Osteoblast (primary cell): ENCODE results near the gene SLC4A8. TPM values are rescaled to one million over a fixed set of nuclear protein-coding genes. Genes with fewer than 3 reads are reported as not detected.
"Not testable (repeated sequence)": the region's sequence is repeated elsewhere in the genome, so short reads cannot be mapped to it uniquely, and the experiment has no call there.

Experiments used
- DNase-seq: peaks from one replicate; pipeline ENCODE4 v3.0.0; 2011; ENCODE audit warnings: low spot score, mixed read lengths; ENCODE audit not compliant: insufficient read length; ENCODE audit errors: missing footprints
- H2AFZ ChIP-seq: 2 replicates; pipeline ENCODE4 v1.6.0; 2011; ENCODE audit warnings: mild to moderate bottlenecking, low read length
- H3K27ac ChIP-seq: 2 replicates; pipeline ENCODE4 v1.5.1; 2011; ENCODE audit warnings: mild to moderate bottlenecking, low read depth, low read length, moderate library complexity
- H3K27me3 ChIP-seq: 2 replicates; pipeline ENCODE4 v1.6.0; 2012; ENCODE audit warnings: mild to moderate bottlenecking, control low read depth, inconsistent platforms, low read length, moderate library complexity; ENCODE audit not compliant: insufficient read depth
- H3K36me3 ChIP-seq: 2 replicates; pipeline ENCODE4 v1.5.1; 2011; ENCODE audit warnings: mild to moderate bottlenecking, low read length, control low read depth, moderate library complexity; ENCODE audit not compliant: insufficient read depth
- H3K4me1 ChIP-seq: 2 replicates; pipeline ENCODE4 v1.5.1; 2011; ENCODE audit warnings: mild to moderate bottlenecking, low read length, control low read depth, moderate library complexity; ENCODE audit not compliant: insufficient read depth
- H3K4me2 ChIP-seq: 2 replicates; pipeline ENCODE4 v1.6.0; 2011; ENCODE audit warnings: mild to moderate bottlenecking, low read length; ENCODE audit not compliant: insufficient read depth
- H3K4me3 ChIP-seq: fragments of 200-600 bp; sonication (generic); 3 replicates; pipeline ENCODE4 v1.5.1; 2012; ENCODE audit warnings: mild to moderate bottlenecking, low read length, inconsistent platforms; ENCODE audit not compliant: insufficient read depth
- H3K79me2 ChIP-seq: 2 replicates; pipeline ENCODE4 v1.6.0; 2012; ENCODE audit warnings: mild to moderate bottlenecking, low read length, control low read depth, inconsistent platforms; ENCODE audit not compliant: insufficient read depth
- H3K9me3 ChIP-seq: 2 replicates; pipeline ENCODE4 v1.5.1; 2011; ENCODE audit warnings: low read depth, low read length, control low read depth
- H4K20me1 ChIP-seq: 2 replicates; pipeline ENCODE4 v1.6.0; 2012; ENCODE audit warnings: mild to moderate bottlenecking, low read length, control low read depth; ENCODE audit not compliant: insufficient read depth
- CTCF ChIP-seq: IDR thresholded peaks from 2 replicates; pipeline ENCODE4 v1.5.1; 2011; ENCODE audit warnings: mild to moderate bottlenecking, low read depth, low read length, moderate library complexity; ENCODE audit errors: extremely low read depth
- total RNA-seq: library from RNA; depleted of rRNA; stranded (reverse); fragments of >200 nt; gene quantifications from 2 replicates; pipeline ENCODE4 v1.2.3, GENCODE V29; 2012

SLC4A8 gene
- total RNA-seq, 1 donor: 2.9 TPM

GRCh38 chr12:51511546-51512260, 87.1 kb downstream of the SLC4A8 start:
- H3K4me1 ChIP-seq: no peaks in the 10 kb centered on the region
- H3K4me2 ChIP-seq: no peak overlapping the region
- H3K27ac ChIP-seq: no peak overlapping the region
- no peaks in the 10 kb centered on the region for H3K27me3 ChIP-seq
- no peaks in the 10 kb centered on the region for H3K79me2 ChIP-seq
- no peak overlapping the region for H3K4me3 ChIP-seq
- no peak for DNase-seq
- H2AFZ ChIP-seq: no peak overlapping the region
- H4K20me1 ChIP-seq: no peaks in the 10 kb centered on the region
- H3K9me3 ChIP-seq: no peaks in the 10 kb centered on the region
- no peaks in the 10 kb centered on the region for H3K36me3 ChIP-seq
- no peak for TF ChIP-seq CTCF

GRCh38 chr12:51512438-51512837, 87.8 kb downstream of the SLC4A8 start:
- Histone ChIP-seq H2AFZ (no peak overlapping the region), H3K4me3 (no peak overlapping the region)

GRCh38 chr12:51515037-51515436, 90.4 kb downstream of the SLC4A8 start:
- H3K4me1 ChIP-seq, H3K27ac ChIP-seq, H3K36me3 ChIP-seq, H4K20me1 ChIP-seq, H3K4me2 ChIP-seq, H3K79me2 ChIP-seq, DNase-seq, H2AFZ ChIP-seq, H3K4me3 ChIP-seq, H3K27me3 ChIP-seq, H3K9me3 ChIP-seq: not testable (repeated sequence)

More at GRCh38 chr12:51512438-51512837, 87.8 kb downstream of the SLC4A8 start:
- Histone ChIP-seq H3K27ac (no peak overlapping the region), H3K4me1 (no peaks in the 10 kb centered on the region), H3K27me3 (no peaks in the 10 kb centered on the region), H3K36me3 (no peaks in the 10 kb centered on the region), H4K20me1 (no peaks in the 10 kb centered on the region), H3K4me2 (no peak overlapping the region), H3K79me2 (no peaks in the 10 kb centered on the region), H3K9me3 (no peaks in the 10 kb centered on the region)
- TF ChIP-seq CTCF: no peak
- DNase-seq: no peak

GRCh38 chr12:51517316-51517715, 92.7 kb downstream of the SLC4A8 start:
- no peaks in the 10 kb centered on the region for H3K79me2 ChIP-seq
- TF ChIP-seq CTCF: no peak
- H3K4me1 ChIP-seq: no peaks in the 10 kb centered on the region
- H3K27ac ChIP-seq: no peak overlapping the region
- H3K27me3 ChIP-seq: no peaks in the 10 kb centered on the region
- no peaks in the 10 kb centered on the region for H4K20me1 ChIP-seq
- H3K4me3 ChIP-seq: no peak overlapping the region
- no peak overlapping the region for H2AFZ ChIP-seq
- no peaks in the 10 kb centered on the region for H3K36me3 ChIP-seq
- H3K9me3 ChIP-seq: no peaks in the 10 kb centered on the region
- DNase-seq: no peak
- H3K4me2 ChIP-seq: no peak overlapping the region
